Measurements from ENCODE around the gene NAGLU.

NAGLU gene

GRCh38 chr17:42509841-42510240, 26.2 kb upstream of the NAGLU start:
- TF ChIP-seq REST (IDR thresholded peaks at IDR 0.05; ENCODE audit: insufficient read depth in 1 of 2, low read depth in 2 of 2, low read length in 2 of 2) (no peak), FOXP2 (optimal IDR thresholded peaks at IDR 0.05; ENCODE audit: borderline replicate concordance, extremely low read depth, extremely low read length, insufficient read depth) (no peak), SIN3A (IDR thresholded peaks at IDR 0.05; ENCODE audit: borderline replicate concordance, insufficient read depth, low read length) (no peak), POLR2AphosphoS5 (IDR thresholded peaks at IDR 0.05; ENCODE audit: low read depth, low read length) (no peak), TAF1 (IDR thresholded peaks at IDR 0.05; ENCODE audit: borderline replicate concordance, insufficient read depth, low read length) (no peak)

- TF ChIP-seq TAF1 (IDR thresholded peaks at IDR 0.05; ENCODE audit: borderline replicate concordance, insufficient read depth, low read length) (no peak), POLR2AphosphoS5 (IDR thresholded peaks at IDR 0.05; ENCODE audit: low read depth, low read length) (no peak), FOXP2 (optimal IDR thresholded peaks at IDR 0.05; ENCODE audit: borderline replicate concordance, extremely low read depth, extremely low read length, insufficient read depth) (no peak), SIN3A (IDR thresholded peaks at IDR 0.05; ENCODE audit: borderline replicate concordance, insufficient read depth, low read length) (no peak), REST (IDR thresholded peaks at IDR 0.05; ENCODE audit: insufficient read depth in 1 of 2, low read depth in 2 of 2, low read length in 2 of 2) (no peak)
These were observed 23.8 kb upstream of the NAGLU start for GRCh38 chr17:42512246-42512645.

- no peak for TF ChIP-seq TAF1 (IDR thresholded peaks at IDR 0.05; ENCODE audit: borderline replicate concordance, insufficient read depth, low read length)
These were observed 23.2 kb upstream of the NAGLU start for GRCh38 chr17:42512733-42513251.

GRCh38 chr17:42513686-42514085, 22.4 kb upstream of the NAGLU start:
- TF ChIP-seq SIN3A (IDR thresholded peaks at IDR 0.05; ENCODE audit: borderline replicate concordance, insufficient read depth, low read length), result no peak
- no peak for TF ChIP-seq POLR2AphosphoS5 (IDR thresholded peaks at IDR 0.05; ENCODE audit: low read depth, low read length)
- TF ChIP-seq TAF1 (IDR thresholded peaks at IDR 0.05; ENCODE audit: borderline replicate concordance, insufficient read depth, low read length), result no peak

GRCh38 chr17:42514279-42514678, 21.8 kb upstream of the NAGLU start:
- TF ChIP-seq REST (IDR thresholded peaks at IDR 0.05; ENCODE audit: insufficient read depth in 1 of 2, low read depth in 2 of 2, low read length in 2 of 2) (no peak), SIN3A (IDR thresholded peaks at IDR 0.05; ENCODE audit: borderline replicate concordance, insufficient read depth, low read length) (no peak), TAF1 (IDR thresholded peaks at IDR 0.05; ENCODE audit: borderline replicate concordance, insufficient read depth, low read length) (no peak), FOXP2 (optimal IDR thresholded peaks at IDR 0.05; ENCODE audit: borderline replicate concordance, extremely low read depth, extremely low read length, insufficient read depth) (no peak)

GRCh38 chr17:42514867-42515266, 21.2 kb upstream of the NAGLU start:
- no peak for TF ChIP-seq POLR2AphosphoS5 (IDR thresholded peaks at IDR 0.05; ENCODE audit: low read depth, low read length)
- no peak for TF ChIP-seq FOXP2 (optimal IDR thresholded peaks at IDR 0.05; ENCODE audit: borderline replicate concordance, extremely low read depth, extremely low read length, insufficient read depth)
- no peak for TF ChIP-seq SIN3A (IDR thresholded peaks at IDR 0.05; ENCODE audit: borderline replicate concordance, insufficient read depth, low read length)
- no peak for TF ChIP-seq REST (IDR thresholded peaks at IDR 0.05; ENCODE audit: insufficient read depth in 1 of 2, low read depth in 2 of 2, low read length in 2 of 2)
- TF ChIP-seq TAF1 (IDR thresholded peaks at IDR 0.05; ENCODE audit: borderline replicate concordance, insufficient read depth, low read length), result no peak

All from PFSK-1 (cell line).